Spleen (tissue), 7 donors: ENCODE results near the gene RNU6-8.

ENCODE experiments used
- POLR2A ChIP-seq, 3 donors: fragments of 450-650 bp; IDR thresholded peaks; one replicate each; pipeline ENCODE4 v1.5.1; 2017; ENCODE audit warnings: antibody characterized with exemption in 3 of 3, mild to moderate bottlenecking in 1 of 3
- TF ChIP-seq, protein P1 (sequence below), 11 experiments: fragments of 200-600 bp in 7 of 11; fragments of 450-650 bp in 4 of 11; sonication (generic) in 4 of 11; IDR thresholded peaks in 8 of 11; conservative IDR thresholded peaks in 3 of 11; 1 replicate in 7 of 11; 2 replicates in 4 of 11; pipeline versions ENCODE4 v1.4.0 to v1.8.0; 2016 to 2021; ENCODE audit warnings: antibody characterized with exemption in 11 of 11, inconsistent platforms in 4 of 11, mild to moderate bottlenecking in 1 of 11
- donor health status: DM: no; HTN: no; CAD: no; lungs with moderate emphysema.
- donor health status: DM: no; HTN: no; CAD: no.
- donor health status: DM: no; HTN: no; CAD: no.

DNA sequence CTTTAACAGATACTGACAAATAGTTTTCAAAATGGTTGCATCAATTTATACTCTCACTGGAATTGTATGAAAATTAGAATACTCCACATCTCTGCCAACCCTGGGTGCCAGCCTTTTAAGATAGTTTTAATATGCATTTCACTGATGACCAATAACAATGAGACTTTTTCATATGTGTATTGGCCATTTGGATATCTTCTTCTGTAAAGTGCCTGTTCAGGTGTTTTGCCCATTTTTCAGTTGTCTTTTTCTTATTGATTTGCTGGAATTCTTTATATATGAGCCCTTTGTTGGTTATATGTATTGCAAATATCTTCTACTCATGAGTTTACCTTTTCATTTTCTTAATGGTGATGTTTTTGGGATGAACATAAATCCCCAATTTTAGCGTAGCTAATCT, 18.0 kb downstream of the RNU6-8 start:
- TF ChIP-seq POLR2A (IDR thresholded peaks at IDR 0.05): no peak
- TF ChIP-seq, protein P1, sequence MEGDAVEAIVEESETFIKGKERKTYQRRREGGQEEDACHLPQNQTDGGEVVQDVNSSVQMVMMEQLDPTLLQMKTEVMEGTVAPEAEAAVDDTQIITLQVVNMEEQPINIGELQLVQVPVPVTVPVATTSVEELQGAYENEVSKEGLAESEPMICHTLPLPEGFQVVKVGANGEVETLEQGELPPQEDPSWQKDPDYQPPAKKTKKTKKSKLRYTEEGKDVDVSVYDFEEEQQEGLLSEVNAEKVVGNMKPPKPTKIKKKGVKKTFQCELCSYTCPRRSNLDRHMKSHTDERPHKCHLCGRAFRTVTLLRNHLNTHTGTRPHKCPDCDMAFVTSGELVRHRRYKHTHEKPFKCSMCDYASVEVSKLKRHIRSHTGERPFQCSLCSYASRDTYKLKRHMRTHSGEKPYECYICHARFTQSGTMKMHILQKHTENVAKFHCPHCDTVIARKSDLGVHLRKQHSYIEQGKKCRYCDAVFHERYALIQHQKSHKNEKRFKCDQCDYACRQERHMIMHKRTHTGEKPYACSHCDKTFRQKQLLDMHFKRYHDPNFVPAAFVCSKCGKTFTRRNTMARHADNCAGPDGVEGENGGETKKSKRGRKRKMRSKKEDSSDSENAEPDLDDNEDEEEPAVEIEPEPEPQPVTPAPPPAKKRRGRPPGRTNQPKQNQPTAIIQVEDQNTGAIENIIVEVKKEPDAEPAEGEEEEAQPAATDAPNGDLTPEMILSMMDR (IDR thresholded peaks at IDR 0.05 in 8 of 11, conservative IDR thresholded peaks at IDR 0.05 in 3 of 11): no peak
